ENCODE measurements around the gene FAM83F.
A peak's percentile ranks its signal among the peaks of the same experiment; 100 is the strongest.

DNA sequence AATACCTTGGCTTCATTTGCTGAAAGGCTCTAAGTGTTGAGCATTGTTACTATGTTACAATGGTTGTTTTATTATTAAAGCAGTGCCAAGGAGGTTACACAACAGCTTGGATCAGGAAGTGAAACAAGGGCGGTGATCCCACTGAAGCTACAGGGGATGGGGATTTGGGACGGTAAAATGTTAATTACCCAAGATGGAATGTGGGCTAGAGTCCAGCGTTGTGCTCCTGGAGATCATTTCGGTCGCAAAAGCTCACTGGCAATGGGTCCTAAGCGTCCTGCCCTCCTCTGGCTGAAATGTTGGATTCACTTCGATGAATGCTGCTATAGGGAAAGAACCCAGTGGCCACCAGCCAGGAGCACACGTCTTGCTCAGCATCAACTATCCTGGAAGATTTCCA, 48.3 kb downstream of the FAM83F start:
- no peak for TF ChIP-seq EZH2 (IDR thresholded peaks at IDR 0.05; ENCODE audit: low read length)
- TF ChIP-seq, protein P1, sequence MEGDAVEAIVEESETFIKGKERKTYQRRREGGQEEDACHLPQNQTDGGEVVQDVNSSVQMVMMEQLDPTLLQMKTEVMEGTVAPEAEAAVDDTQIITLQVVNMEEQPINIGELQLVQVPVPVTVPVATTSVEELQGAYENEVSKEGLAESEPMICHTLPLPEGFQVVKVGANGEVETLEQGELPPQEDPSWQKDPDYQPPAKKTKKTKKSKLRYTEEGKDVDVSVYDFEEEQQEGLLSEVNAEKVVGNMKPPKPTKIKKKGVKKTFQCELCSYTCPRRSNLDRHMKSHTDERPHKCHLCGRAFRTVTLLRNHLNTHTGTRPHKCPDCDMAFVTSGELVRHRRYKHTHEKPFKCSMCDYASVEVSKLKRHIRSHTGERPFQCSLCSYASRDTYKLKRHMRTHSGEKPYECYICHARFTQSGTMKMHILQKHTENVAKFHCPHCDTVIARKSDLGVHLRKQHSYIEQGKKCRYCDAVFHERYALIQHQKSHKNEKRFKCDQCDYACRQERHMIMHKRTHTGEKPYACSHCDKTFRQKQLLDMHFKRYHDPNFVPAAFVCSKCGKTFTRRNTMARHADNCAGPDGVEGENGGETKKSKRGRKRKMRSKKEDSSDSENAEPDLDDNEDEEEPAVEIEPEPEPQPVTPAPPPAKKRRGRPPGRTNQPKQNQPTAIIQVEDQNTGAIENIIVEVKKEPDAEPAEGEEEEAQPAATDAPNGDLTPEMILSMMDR (optimal IDR thresholded peaks at IDR 0.05 in 1 of 3, IDR thresholded peaks at IDR 0.05 in 1 of 3, conservative IDR thresholded peaks at IDR 0.05 in 1 of 3; ENCODE audit: extremely low read depth in 1 of 3, insufficient read depth in 2 of 3, low read length in 3 of 3): peak in 2 of 3 experiments; percentile 5 to 16
